K562 (cell line): ENCODE results near the gene CREB3L4. TPM values are rescaled to one million over a fixed set of nuclear protein-coding genes. Genes with fewer than 3 reads are reported as not detected.

Experiments used
- ASH1L ChIP-seq: fragments of 450-650 bp; IDR thresholded peaks from 2 replicates; pipeline ENCODE4 v1.6.1; 2018; ENCODE audit warnings: borderline replicate concordance, mild to moderate bottlenecking, low read depth; ENCODE audit not compliant: partially characterized antibody
- CBX8 ChIP-seq: fragments of 200-600 bp; sonication (generic); IDR thresholded peaks from 2 replicates; pipeline ENCODE4 v1.6.1; 2012; ENCODE audit warnings: borderline replicate concordance, mixed run types, low read depth, mild to moderate bottlenecking, moderate library complexity, mixed read lengths, low read length, control low read depth, inconsistent platforms; ENCODE audit not compliant: poor library complexity, severe bottlenecking; ENCODE audit errors: extremely low read depth
- FOXJ2 ChIP-seq: fragments of 200-800 bp; sonication (Bioruptor generic); IDR thresholded peaks from 2 replicates; pipeline ENCODE4 v1.6.1; 2016; ENCODE audit warnings: missing genetic modification characterization, missing compliant biosample characterization
- FOXJ3 ChIP-seq: sonication (generic); formaldehyde crosslinking; IDR thresholded peaks from 2 replicates; pipeline ENCODE4 v1.4.0; 2020; ENCODE audit warnings: mild to moderate bottlenecking, missing genetic modification reagents
- JUNB ChIP-seq: fragments of 450-650 bp; formaldehyde crosslinking; conservative IDR thresholded peaks from 2 replicates; pipeline ENCODE4 v1.4.0; 2020; ENCODE audit warnings: mild to moderate bottlenecking
- MLLT1 ChIP-seq, 2 experiments: fragments of 450-650 bp; IDR thresholded peaks; 2 replicates each; pipeline ENCODE4 v1.6.1; 2016
- MXD1 ChIP-seq: fragments of 250-450 bp; sonication (Bioruptor Pico); IDR thresholded peaks from 2 replicates; pipeline ENCODE4 v1.8.0; 2021; ENCODE audit warnings: borderline replicate concordance, mild to moderate bottlenecking, moderate library complexity; ENCODE audit not compliant: poor library complexity, severe bottlenecking
- NBN ChIP-seq: fragments of 450-650 bp; IDR thresholded peaks from 2 replicates; pipeline ENCODE4 v1.6.1; 2016; ENCODE audit warnings: low read depth, mild to moderate bottlenecking
- NFIX ChIP-seq: fragments of 250-450 bp; sonication (Bioruptor Pico); IDR thresholded peaks from 2 replicates; pipeline ENCODE4 v1.4.0; 2020; ENCODE audit warnings: low read depth, mild to moderate bottlenecking, moderate library complexity
- NR3C1 ChIP-seq: sonication (generic); formaldehyde crosslinking; IDR thresholded peaks from 2 replicates; pipeline ENCODE4 v1.8.1; 2022; ENCODE audit warnings: missing genetic modification reagents
- SAFB2 ChIP-seq: fragments of 200-400 bp; formaldehyde crosslinking; IDR thresholded peaks from 2 replicates; pipeline ENCODE4 v1.6.1; 2018; ENCODE audit warnings: borderline replicate concordance, low read length, low read depth, moderate library complexity; ENCODE audit not compliant: severe bottlenecking
- SMARCB1 ChIP-seq: IDR thresholded peaks from 2 replicates; pipeline ENCODE4 v1.6.1; 2011; ENCODE audit warnings: improper control_type of control experiment, low read depth; ENCODE audit not compliant: insufficient read length
- STAG1 ChIP-seq: sonication (generic); formaldehyde crosslinking; IDR thresholded peaks from 2 replicates; pipeline ENCODE4 v1.5.0; 2020; ENCODE audit warnings: missing genetic modification reagents, borderline replicate concordance
- YY1 ChIP-seq, 3 experiments: IDR thresholded peaks; 2 replicates each; pipeline ENCODE4 v1.6.1; 2011; ENCODE audit warnings: low read length in 2 of 3, mild to moderate bottlenecking in 2 of 3, moderate library complexity in 2 of 3, borderline replicate concordance in 1 of 3, control low read depth in 1 of 3, low read depth in 1 of 3; ENCODE audit not compliant: insufficient read depth in 3 of 3, insufficient replicate concordance in 2 of 3, control insufficient read depth in 1 of 3, insufficient read length in 1 of 3; ENCODE audit errors: extremely low read depth in 1 of 3
- ZNF589 ChIP-seq: fragments of 200-800 bp; sonication (Bioruptor generic); IDR thresholded peaks from 2 replicates; pipeline ENCODE4 v1.6.1; 2016; ENCODE audit warnings: low read depth, missing genetic modification characterization, missing compliant biosample characterization
- ZNF780A ChIP-seq: fragments of 250-450 bp; sonication (Bioruptor Pico); IDR thresholded peaks from 2 replicates; pipeline ENCODE4 v1.5.0; 2021; ENCODE audit warnings: mild to moderate bottlenecking
- polyA plus RNA-seq, 8 experiments: library from polyadenylated mRNA; depleted of rRNA in 4 of 8; stranded (reverse) in 5 of 8; unstranded in 3 of 8; fragments of >200 nt; fragmentation: Nextera tagmentation in 2 of 8; fragmentation: Illumina TruSeq in 1 of 8; extraction: Ambion mirVana in 2 of 8; extraction: Trizol in 1 of 8; gene quantifications; 2 replicates each; pipeline versions ENCODE4 v1.2.1 to v1.2.3, GENCODE V29; 2011 to 2014; ENCODE audit warnings: inconsistent platforms in 1 of 8, missing spikeins in 1 of 8
- total RNA-seq, 7 experiments: library from RNA; depleted of rRNA in 6 of 7; stranded (reverse); fragments of >200 nt in 6 of 7; fragmentation: Illumina TruSeq in 2 of 7; extraction: Trizol in 2 of 7; gene quantifications; 2 replicates each; pipeline versions ENCODE4 v1.2.1 to v1.2.3, GENCODE V29; 2011 to 2021; ENCODE audit warnings: low replicate concordance in 1 of 7
- TF ChIP-seq, protein P1 (sequence below): fragments of 200-800 bp; sonication (Bioruptor generic); IDR thresholded peaks from 2 replicates; pipeline ENCODE4 v1.6.1; 2016; ENCODE audit warnings: missing genetic modification characterization, missing compliant biosample characterization
- TF ChIP-seq, protein P2 (sequence below): fragments of 250-450 bp; sonication (Bioruptor Pico); IDR thresholded peaks from 2 replicates; pipeline ENCODE4 v1.5.0; 2021; ENCODE audit warnings: mild to moderate bottlenecking, borderline replicate concordance

The CREB3L4 gene
- total and polyA plus RNA-seq, 9 of the 15 experiments (the other 6 are each of a cell fraction or from before 2014, with no cell fraction given), result 9.9 to 18.6 (median 13.9) TPM

DNA sequence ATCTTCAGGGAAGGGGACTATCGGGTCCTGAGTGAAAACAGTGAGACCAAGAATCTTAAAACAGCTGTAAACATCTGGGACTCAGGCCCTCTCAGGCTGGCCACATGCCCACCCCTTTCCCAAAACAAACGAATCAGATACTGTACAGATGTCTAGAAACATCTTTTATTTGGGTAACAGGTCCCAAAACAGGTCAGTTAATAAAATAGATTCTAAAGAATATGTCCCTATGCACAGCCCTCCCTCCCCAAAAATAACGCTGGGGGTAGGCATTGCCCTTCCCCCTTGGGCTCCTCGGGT is 8.8 kb upstream of the CREB3L4 start (continued):
- TF ChIP-seq YY1 (IDR thresholded peaks at IDR 0.05; ENCODE audit: borderline replicate concordance in 1 of 3, control insufficient read depth in 1 of 3, extremely low read depth in 1 of 3, insufficient read depth in 3 of 3, insufficient read length in 1 of 3, insufficient replicate concordance in 2 of 3, low read depth in 1 of 3, low read length in 2 of 3), result no peak
- peak in 1 of 2 experiments; percentile 29; a peak in 1 of 4 replicates for TF ChIP-seq MLLT1 (IDR thresholded peaks at IDR 0.05)
- TF ChIP-seq, protein P1, sequence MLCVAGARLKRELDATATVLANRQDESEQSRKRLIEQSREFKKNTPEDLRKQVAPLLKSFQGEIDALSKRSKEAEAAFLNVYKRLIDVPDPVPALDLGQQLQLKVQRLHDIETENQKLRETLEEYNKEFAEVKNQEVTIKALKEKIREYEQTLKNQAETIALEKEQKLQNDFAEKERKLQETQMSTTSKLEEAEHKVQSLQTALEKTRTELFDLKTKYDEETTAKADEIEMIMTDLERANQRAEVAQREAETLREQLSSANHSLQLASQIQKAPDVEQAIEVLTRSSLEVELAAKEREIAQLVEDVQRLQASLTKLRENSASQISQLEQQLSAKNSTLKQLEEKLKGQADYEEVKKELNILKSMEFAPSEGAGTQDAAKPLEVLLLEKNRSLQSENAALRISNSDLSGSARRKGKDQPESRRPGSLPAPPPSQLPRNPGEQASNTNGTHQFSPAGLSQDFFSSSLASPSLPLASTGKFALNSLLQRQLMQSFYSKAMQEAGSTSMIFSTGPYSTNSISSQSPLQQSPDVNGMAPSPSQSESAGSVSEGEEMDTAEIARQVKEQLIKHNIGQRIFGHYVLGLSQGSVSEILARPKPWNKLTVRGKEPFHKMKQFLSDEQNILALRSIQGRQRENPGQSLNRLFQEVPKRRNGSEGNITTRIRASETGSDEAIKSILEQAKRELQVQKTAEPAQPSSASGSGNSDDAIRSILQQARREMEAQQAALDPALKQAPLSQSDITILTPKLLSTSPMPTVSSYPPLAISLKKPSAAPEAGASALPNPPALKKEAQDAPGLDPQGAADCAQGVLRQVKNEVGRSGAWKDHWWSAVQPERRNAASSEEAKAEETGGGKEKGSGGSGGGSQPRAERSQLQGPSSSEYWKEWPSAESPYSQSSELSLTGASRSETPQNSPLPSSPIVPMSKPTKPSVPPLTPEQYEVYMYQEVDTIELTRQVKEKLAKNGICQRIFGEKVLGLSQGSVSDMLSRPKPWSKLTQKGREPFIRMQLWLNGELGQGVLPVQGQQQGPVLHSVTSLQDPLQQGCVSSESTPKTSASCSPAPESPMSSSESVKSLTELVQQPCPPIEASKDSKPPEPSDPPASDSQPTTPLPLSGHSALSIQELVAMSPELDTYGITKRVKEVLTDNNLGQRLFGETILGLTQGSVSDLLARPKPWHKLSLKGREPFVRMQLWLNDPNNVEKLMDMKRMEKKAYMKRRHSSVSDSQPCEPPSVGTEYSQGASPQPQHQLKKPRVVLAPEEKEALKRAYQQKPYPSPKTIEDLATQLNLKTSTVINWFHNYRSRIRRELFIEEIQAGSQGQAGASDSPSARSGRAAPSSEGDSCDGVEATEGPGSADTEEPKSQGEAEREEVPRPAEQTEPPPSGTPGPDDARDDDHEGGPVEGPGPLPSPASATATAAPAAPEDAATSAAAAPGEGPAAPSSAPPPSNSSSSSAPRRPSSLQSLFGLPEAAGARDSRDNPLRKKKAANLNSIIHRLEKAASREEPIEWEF (CRISPR knock-in tag), result no peak
- no peak for TF ChIP-seq SMARCB1
- TF ChIP-seq, protein P2, sequence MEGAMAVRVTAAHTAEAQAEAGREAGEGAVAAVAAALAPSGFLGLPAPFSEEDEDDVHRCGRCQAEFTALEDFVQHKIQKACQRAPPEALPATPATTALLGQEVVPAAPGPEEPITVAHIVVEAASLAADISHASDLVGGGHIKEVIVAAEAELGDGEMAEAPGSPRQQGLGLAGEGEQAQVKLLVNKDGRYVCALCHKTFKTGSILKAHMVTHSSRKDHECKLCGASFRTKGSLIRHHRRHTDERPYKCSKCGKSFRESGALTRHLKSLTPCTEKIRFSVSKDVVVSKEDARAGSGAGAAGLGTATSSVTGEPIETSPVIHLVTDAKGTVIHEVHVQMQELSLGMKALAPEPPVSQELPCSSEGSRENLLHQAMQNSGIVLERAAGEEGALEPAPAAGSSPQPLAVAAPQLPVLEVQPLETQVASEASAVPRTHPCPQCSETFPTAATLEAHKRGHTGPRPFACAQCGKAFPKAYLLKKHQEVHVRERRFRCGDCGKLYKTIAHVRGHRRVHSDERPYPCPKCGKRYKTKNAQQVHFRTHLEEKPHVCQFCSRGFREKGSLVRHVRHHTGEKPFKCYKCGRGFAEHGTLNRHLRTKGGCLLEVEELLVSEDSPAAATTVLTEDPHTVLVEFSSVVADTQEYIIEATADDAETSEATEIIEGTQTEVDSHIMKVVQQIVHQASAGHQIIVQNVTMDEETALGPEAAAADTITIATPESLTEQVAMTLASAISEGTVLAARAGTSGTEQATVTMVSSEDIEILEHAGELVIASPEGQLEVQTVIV, result no peak
- peak; percentile 61 for TF ChIP-seq FOXJ2
- no peak for TF ChIP-seq MXD1 (CRISPR knock-in tag)
- no peak for TF ChIP-seq FOXJ3 (CRISPR knock-in tag)
- TF ChIP-seq NBN, result no peak
- TF ChIP-seq ZNF589 (CRISPR knock-in tag), result no peak
- no peak for TF ChIP-seq SAFB2
- no peak for TF ChIP-seq JUNB (CRISPR knock-in tag)
- TF ChIP-seq NR3C1 (CRISPR knock-in tag), result no peak
- TF ChIP-seq CBX8, result no peak
- no peak for TF ChIP-seq STAG1
- TF ChIP-seq ZNF780A (CRISPR knock-in tag), result no peak
- TF ChIP-seq NFIX, result no peak
- no peak for TF ChIP-seq ASH1L
